ENCODE data around the gene CCDC92B.

- TF ChIP-seq POLR2A (IDR thresholded peaks at IDR 0.05) (no peak), CTCF (IDR thresholded peaks at IDR 0.05) (no peak)
Observed at GRCh38 chr17:2792366-2793169, 43.1 kb upstream of the CCDC92B start.

Data from esophagus squamous epithelium (tissue), 4 donors.